ES-I3 (cell line): ENCODE measurements around the gene LTBP1.

Experiments used
- H3K36me3 ChIP-seq: 2 replicates; pipeline ENCODE4 v1.6.1; 2013; ENCODE audit warnings: mild to moderate bottlenecking, low read length, control low read depth, moderate library complexity; ENCODE audit not compliant: insufficient read depth
- H3K4me1 ChIP-seq: 2 replicates; pipeline ENCODE4 v1.6.1; 2013; ENCODE audit warnings: mild to moderate bottlenecking, control low read depth, low read length; ENCODE audit not compliant: insufficient read depth
- H3K9ac ChIP-seq: 2 replicates; pipeline ENCODE4 v1.6.1; 2013; ENCODE audit warnings: low read depth, mild to moderate bottlenecking, low read length, moderate library complexity
- H3K9me3 ChIP-seq: 2 replicates; pipeline ENCODE4 v1.6.1; 2013; ENCODE audit warnings: mild to moderate bottlenecking, low read length, moderate library complexity; ENCODE audit not compliant: control insufficient read depth, insufficient read depth

LTBP1 gene

DNA sequence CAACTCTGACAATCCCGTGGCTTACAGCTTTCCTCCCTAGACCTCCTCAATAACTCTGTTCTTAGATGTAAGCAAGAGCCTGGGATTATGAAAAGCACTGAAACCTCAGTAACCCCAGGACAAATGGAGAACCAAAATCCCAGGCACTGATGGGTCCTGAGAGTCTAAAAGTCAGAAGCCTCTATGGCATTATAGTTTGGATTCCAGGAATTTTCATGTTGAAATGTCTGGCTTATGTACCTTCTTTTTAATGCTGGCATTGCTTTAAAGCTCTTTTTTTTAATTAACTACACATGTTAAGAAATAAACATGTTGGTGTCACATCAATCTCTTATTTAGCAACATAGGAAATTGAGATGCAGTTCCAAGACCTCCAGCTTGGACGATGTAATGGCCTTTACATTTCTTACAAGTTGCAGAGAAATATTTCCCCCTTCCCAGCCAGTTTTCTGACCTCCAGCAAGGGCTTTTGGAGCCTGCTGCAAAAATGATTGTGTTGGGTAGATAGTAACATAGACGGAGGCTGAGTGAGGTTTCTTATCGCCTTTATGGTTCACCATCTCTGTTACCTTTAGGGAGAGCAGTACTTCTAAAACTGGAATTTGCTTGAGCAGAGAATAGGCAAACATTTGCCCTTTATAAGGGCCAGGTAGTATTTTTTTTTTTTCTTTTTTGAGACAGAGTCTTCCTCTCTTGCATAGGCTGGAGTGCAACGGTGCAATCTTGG is 444.9 kb downstream of the LTBP1 start:
- no peaks in the 10 kb centered on the region for H3K4me1 ChIP-seq
- no peaks in the 10 kb centered on the region for H3K9me3 ChIP-seq
- no peak overlapping the region for H3K9ac ChIP-seq
- H3K36me3 ChIP-seq, result no peaks in the 10 kb centered on the region

GRCh38 chr2:33392366-33392765 is 445.6 kb downstream of the LTBP1 start:
- Histone ChIP-seq H3K9me3 (no peaks in the 10 kb centered on the region), H3K36me3 (no peaks in the 10 kb centered on the region), H3K9ac (no peak overlapping the region), H3K4me1 (no peaks in the 10 kb centered on the region)

DNA sequence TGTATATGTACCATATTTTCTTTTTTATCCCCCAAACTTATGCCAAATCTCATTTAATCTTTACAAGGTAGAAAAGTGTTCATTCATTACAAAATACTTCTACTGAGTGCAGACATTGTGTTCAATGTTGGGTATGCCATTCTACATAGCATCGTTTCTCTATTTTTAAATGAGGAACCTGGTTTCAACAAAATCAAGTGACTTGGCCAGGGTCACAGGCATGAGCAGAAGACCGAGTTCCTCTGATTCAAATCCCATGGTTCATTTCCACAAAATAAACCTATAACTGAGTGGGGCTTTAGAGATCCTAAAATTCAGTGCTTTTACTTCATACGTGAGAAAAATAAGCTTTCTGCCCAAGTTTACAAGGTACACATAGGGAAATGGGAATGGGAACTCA is 448.3 kb downstream of the LTBP1 start:
- H3K4me1 ChIP-seq, result no peaks in the 10 kb centered on the region
- H3K9ac ChIP-seq, result no peak overlapping the region
- no peaks in the 10 kb centered on the region for H3K36me3 ChIP-seq
- no peaks in the 10 kb centered on the region for H3K9me3 ChIP-seq

- Histone ChIP-seq H3K9ac (no peak overlapping the region), H3K9me3 (no peaks in the 10 kb centered on the region), H3K36me3 (no peaks in the 10 kb centered on the region), H3K4me1 (no peaks in the 10 kb centered on the region)
Measured at GRCh38 chr2:33395655-33396249, 449.0 kb downstream of the LTBP1 start.

GRCh38 chr2:33404321-33404720 is 457.6 kb downstream of the LTBP1 start:
- Histone ChIP-seq H3K9me3 (peaks cover 11% of the 10 kb centered on the region; the same call in 1 of the 2 replicates), H3K4me1 (no peaks in the 10 kb centered on the region), H3K9ac (no peak overlapping the region), H3K36me3 (no peaks in the 10 kb centered on the region)

- Histone ChIP-seq H3K9ac (no peak overlapping the region), H3K9me3 (peaks cover 11% of the 10 kb centered on the region; the same call in 1 of the 2 replicates), H3K36me3 (no peaks in the 10 kb centered on the region), H3K4me1 (no peaks in the 10 kb centered on the region)
Measured at GRCh38 chr2:33406622-33407021, 459.9 kb downstream of the LTBP1 start.

- Histone ChIP-seq H3K9ac (no peak overlapping the region), H3K9me3 (peaks cover 11% of the 10 kb centered on the region; the same call in 1 of the 2 replicates), H3K4me1 (no peaks in the 10 kb centered on the region), H3K36me3 (no peaks in the 10 kb centered on the region)
Measured at GRCh38 chr2:33408109-33408508, 461.4 kb downstream of the LTBP1 start.

GRCh38 chr2:33409417-33409955 is 462.7 kb downstream of the LTBP1 start:
- Histone ChIP-seq H3K9me3 (peaks cover 11% of the 10 kb centered on the region; the same call in 1 of the 2 replicates), H3K4me1 (no peaks in the 10 kb centered on the region), H3K9ac (no peak overlapping the region), H3K36me3 (no peaks in the 10 kb centered on the region)

GRCh38 chr2:33411765-33412164 is 465.0 kb downstream of the LTBP1 start:
- Histone ChIP-seq H3K9ac (no peak overlapping the region), H3K9me3 (peaks cover 11% of the 10 kb centered on the region; the same call in 1 of the 2 replicates), H3K4me1 (no peaks in the 10 kb centered on the region), H3K36me3 (no peaks in the 10 kb centered on the region)

- no peaks in the 10 kb centered on the region for H3K36me3 ChIP-seq
- peaks cover 5% of the 10 kb centered on the region; the same call in 1 of the 2 replicates for H3K9me3 ChIP-seq
- no peaks in the 10 kb centered on the region for H3K4me1 ChIP-seq
- no peak overlapping the region for H3K9ac ChIP-seq
Measured at GRCh38 chr2:33412920-33413319, 466.2 kb downstream of the LTBP1 start.

DNA sequence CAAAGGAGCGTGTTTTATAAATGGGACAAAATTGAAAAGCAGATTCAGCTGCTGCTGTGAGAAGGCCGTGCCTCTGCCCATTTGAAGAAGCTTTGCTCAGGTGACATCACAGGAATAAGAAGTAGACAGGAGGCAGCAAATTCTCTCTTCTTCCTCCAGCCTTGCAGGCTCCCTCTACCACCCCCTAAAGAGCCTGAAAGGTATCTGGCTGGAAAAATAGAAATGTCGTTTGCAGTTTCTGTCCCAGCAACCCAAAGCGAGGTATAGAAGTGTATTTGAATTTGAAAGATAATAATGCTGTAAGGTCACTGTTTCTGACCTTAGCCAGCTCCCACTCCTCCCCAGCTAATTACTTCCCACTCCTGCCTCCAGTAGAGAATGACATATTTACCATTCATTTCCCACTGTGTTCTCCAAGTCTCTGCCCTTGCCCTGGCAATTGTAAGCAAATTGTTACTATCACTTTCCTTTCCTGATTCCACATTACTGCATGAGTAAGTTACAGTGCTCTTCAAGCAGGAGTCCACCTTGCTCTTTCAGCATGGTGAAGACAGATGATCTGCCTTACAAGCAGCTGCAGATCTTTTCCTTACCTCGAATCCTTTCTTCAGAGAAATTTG is 472.9 kb downstream of the LTBP1 start:
- no peaks in the 10 kb centered on the region for H3K9me3 ChIP-seq
- no peaks in the 10 kb centered on the region for H3K36me3 ChIP-seq
- H3K9ac ChIP-seq, result no peak overlapping the region
- no peaks in the 10 kb centered on the region for H3K4me1 ChIP-seq

- Histone ChIP-seq H3K36me3 (no peaks in the 10 kb centered on the region), H3K9me3 (no peaks in the 10 kb centered on the region), H3K9ac (no peak overlapping the region), H3K4me1 (no peaks in the 10 kb centered on the region)
Measured at GRCh38 chr2:33420726-33421125, 474.0 kb downstream of the LTBP1 start.

GRCh38 chr2:33421820-33422219 is 475.1 kb downstream of the LTBP1 start:
- Histone ChIP-seq H3K9ac (no peak overlapping the region), H3K4me1 (no peaks in the 10 kb centered on the region), H3K9me3 (no peaks in the 10 kb centered on the region), H3K36me3 (no peaks in the 10 kb centered on the region)

GRCh38 chr2:33425161-33425560 is 478.4 kb downstream of the LTBP1 start:
- no peak overlapping the region for H3K9ac ChIP-seq
- no peaks in the 10 kb centered on the region for H3K9me3 ChIP-seq
- H3K4me1 ChIP-seq, result no peaks in the 10 kb centered on the region
- no peaks in the 10 kb centered on the region for H3K36me3 ChIP-seq
